ENCODE measurements around the gene COX7A2L. TPM values are rescaled to one million over a fixed set of nuclear protein-coding genes. Genes with fewer than 3 reads are reported as not detected.

The COX7A2L gene
- total and polyA plus RNA-seq, 2 experiments from 2014 or later: 112 to 149 TPM

- no peak for ATAC-seq
Measured at GRCh38 chr2:42338567-42339190, 22.3 kb downstream of the COX7A2L start.

More at GRCh38 chr2:42338567-42339190, 22.3 kb downstream of the COX7A2L start:
- no peaks in the 10 kb centered on the region for H3K9me3 Mint-ChIP-seq
- H3K27me3 Mint-ChIP-seq (ENCODE audit: insufficient read depth, low read depth, poor library complexity): peaks cover 23% of the 10 kb centered on the region
- H3K36me3 ChIP-seq (ENCODE audit: insufficient read depth): no peaks in the 10 kb centered on the region
- no peaks in the 10 kb centered on the region for H3K27me3 ChIP-seq (ENCODE audit: insufficient read depth)
- TF ChIP-seq ZNF462 (CRISPR knock-in tag; IDR thresholded peaks at IDR 0.05) (no peak), CREB1 (CRISPR knock-in tag; IDR thresholded peaks at IDR 0.05; ENCODE audit: low read depth) (no peak), ZNF331 (CRISPR knock-in tag; IDR thresholded peaks at IDR 0.05; ENCODE audit: low read depth) (no peak), STAT1 (IDR thresholded peaks at IDR 0.05; ENCODE audit: unreplicated experiment) (no peak), JUNB (IDR thresholded peaks at IDR 0.05; ENCODE audit: unreplicated experiment) (no peak), ETS1 (IDR thresholded peaks at IDR 0.05) (no peak), CTCF (conservative IDR thresholded peaks at IDR 0.05; ENCODE audit: low read depth in 2 of 2) (no peak), NANOG (IDR thresholded peaks at IDR 0.05; ENCODE audit: borderline replicate concordance) (no peak), EZH2phosphoT487 (IDR thresholded peaks at IDR 0.05; ENCODE audit: unreplicated experiment) (no peak), ZNF114 (CRISPR knock-in tag; IDR thresholded peaks at IDR 0.05) (no peak), POLR2AphosphoS5 (IDR thresholded peaks at IDR 0.05; ENCODE audit: low read depth) (no peak), EZH2 (IDR thresholded peaks at IDR 0.05; ENCODE audit: low read depth, unreplicated experiment) (no peak)
- no peak overlapping the region for H3K4me3 ChIP-seq
- H3K4me2 ChIP-seq: no peak overlapping the region
- H3K27ac ChIP-seq (ENCODE audit: low read depth): 0 out of 2 replicates have a peak overlapping the region, but pooled peaks have one; percentile 39
- no peaks in the 10 kb centered on the region for H3K9me2 ChIP-seq (ENCODE audit: insufficient read depth)
- H3F3A ChIP-seq (replicated peaks; ENCODE audit: low read depth): 0 out of 2 replicates have a peak, but pooled peaks cover 3% of the 10 kb centered on the region
- H3K4me1 ChIP-seq (ENCODE audit: insufficient read depth): no peaks in the 10 kb centered on the region; the same call in 1 of the 2 replicates
- no peak overlapping the region for H3K27ac Mint-ChIP-seq
- H3K4me3 Mint-ChIP-seq: no peak overlapping the region
- H4K20me1 ChIP-seq (replicated peaks; ENCODE audit: insufficient read depth): peaks cover 15% of the 10 kb centered on the region
- H3K79me2 ChIP-seq (replicated peaks; ENCODE audit: insufficient read depth): peaks cover 19% of the 10 kb centered on the region
- H2AFZ ChIP-seq: no peak overlapping the region
- H3K36me3 Mint-ChIP-seq (ENCODE audit: low read depth): peaks cover 20% of the 10 kb centered on the region
- peaks cover 18% of the 10 kb centered on the region for H3K4me1 Mint-ChIP-seq
- no peak for DNase-seq (ENCODE audit: low spot score)
